ENCODE results near the gene MS4A6E. TPM values are rescaled to one million over a fixed set of nuclear protein-coding genes. Genes with fewer than 3 reads are reported as not detected.
"Not testable (repeated sequence)": the region's sequence is repeated elsewhere in the genome, so short reads cannot be mapped to it uniquely, and the experiment has no call there.

The MS4A6E gene
- total and polyA plus RNA-seq, 9 donors: 1.3 TPM; not detected in 8

- TF ChIP-seq CTCF (IDR thresholded peaks at IDR 0.05): no peak
- no peak for TF ChIP-seq POLR2A (IDR thresholded peaks at IDR 0.05)
- no peak for TF ChIP-seq EP300 (IDR thresholded peaks at IDR 0.05)
- Histone ChIP-seq H3K36me3 (no peaks in the 10 kb centered on the region), H3K4me1 (ENCODE audit: insufficient read depth) (no peaks in the 10 kb centered on the region), H3K4me3 (no peak overlapping the region), H3K27ac (no peak overlapping the region), H3K27me3 (no peaks in the 10 kb centered on the region), H3K9me3 (no peaks in the 10 kb centered on the region)
- intact Hi-C loops (cut with DNase I): no loop called here
- no peak for DNase-seq
- 91 to 100% (median 94%) methylated on average over 1 of the region's 1 CpG for WGBS, 3 donors
Measured at GRCh38 chr11:60288531-60288930, 38.5 kb upstream of the MS4A6E start.

GRCh38 chr11:60292145-60292544, 34.9 kb upstream of the MS4A6E start:
- intact Hi-C loops (cut with DNase I): no loop called here
- TF ChIP-seq CTCF (IDR thresholded peaks at IDR 0.05) (no peak), POLR2A (IDR thresholded peaks at IDR 0.05) (no peak), EP300 (IDR thresholded peaks at IDR 0.05) (no peak)
- H3K9me3 ChIP-seq: no peaks in the 10 kb centered on the region
- no peak overlapping the region for H3K4me3 ChIP-seq
- DNase-seq: no peak
- 73 to 83% (median 77%) methylated on average over 2 of the region's 2 CpGs for WGBS, 3 donors
- no peaks in the 10 kb centered on the region for H3K27me3 ChIP-seq
- H3K36me3 ChIP-seq: no peaks in the 10 kb centered on the region
- H3K4me1 ChIP-seq (ENCODE audit: insufficient read depth): no peaks in the 10 kb centered on the region
- no peak overlapping the region for H3K27ac ChIP-seq

GRCh38 chr11:60301178-60301577, 25.9 kb upstream of the MS4A6E start:
- H3K27ac ChIP-seq: no peak overlapping the region
- no peak for DNase-seq
- 79 to 88% (median 80%) methylated on average over 3 of the region's 3 CpGs for whole genome bisulfite sequencing, 3 donors
- H3K4me1 ChIP-seq (ENCODE audit: insufficient read depth): no peaks in the 10 kb centered on the region
- no peak for TF ChIP-seq POLR2A (IDR thresholded peaks at IDR 0.05)
- no peak for TF ChIP-seq EP300 (IDR thresholded peaks at IDR 0.05)
- no peak for TF ChIP-seq CTCF (IDR thresholded peaks at IDR 0.05)
- no peaks in the 10 kb centered on the region for H3K27me3 ChIP-seq
- no peaks in the 10 kb centered on the region for H3K9me3 ChIP-seq
- intact Hi-C loops (cut with DNase I): no loop called here
- H3K4me3 ChIP-seq: no peak overlapping the region
- H3K36me3 ChIP-seq: no peaks in the 10 kb centered on the region

GRCh38 chr11:60301884-60302283, 25.2 kb upstream of the MS4A6E start:
- DNase-seq; H3K9me3 ChIP-seq; intact Hi-C loops (cut with DNase I); H3K4me1 ChIP-seq (ENCODE audit: insufficient read depth); H3K27me3 ChIP-seq; H3K36me3 ChIP-seq; H3K4me3 ChIP-seq; H3K27ac ChIP-seq: not testable (repeated sequence)
- 78 to 89% (median 86%) methylated on average over 6 of the region's 6 CpGs for WGBS, 3 donors

GRCh38 chr11:60303661-60304060, 23.4 kb upstream of the MS4A6E start:
- no peak for DNase-seq
- intact Hi-C loops (cut with DNase I): no loop called here
- 72 to 86% (median 75%) methylated on average over 5 of the region's 5 CpGs for WGBS, 3 donors
- no peak overlapping the region for H3K4me3 ChIP-seq
- no peak overlapping the region for H3K27ac ChIP-seq
- H3K9me3 ChIP-seq: no peaks in the 10 kb centered on the region
- TF ChIP-seq CTCF (IDR thresholded peaks at IDR 0.05): no peak
- TF ChIP-seq EP300 (IDR thresholded peaks at IDR 0.05): no peak
- TF ChIP-seq POLR2A (IDR thresholded peaks at IDR 0.05): no peak
- H3K36me3 ChIP-seq: no peaks in the 10 kb centered on the region
- no peaks in the 10 kb centered on the region for H3K27me3 ChIP-seq
- H3K4me1 ChIP-seq (ENCODE audit: insufficient read depth): no peaks in the 10 kb centered on the region

Data from ovary (tissue), 9 donors.